ENCODE data around the gene NDE1. TPM values are rescaled to one million over a fixed set of nuclear protein-coding genes. Genes with fewer than 3 reads are reported as not detected.
A peak's percentile ranks its signal among the peaks of the same experiment; 100 is the strongest.

Gene NDE1
- polyA plus RNA-seq, 1 donor, result 25.9 TPM

GRCh38 chr16:15764112-15764511, 114.1 kb downstream of the NDE1 start:
- no peak overlapping the region for H3K27ac ChIP-seq (ENCODE audit: low read length)
- no peak for DNase-seq
- peaks cover 2% of the 10 kb centered on the region for H3K36me3 ChIP-seq (ENCODE audit: control insufficient read depth, insufficient read depth, low read length)
- no peaks in the 10 kb centered on the region for H3K9me3 ChIP-seq (ENCODE audit: control insufficient read depth, low read depth, low read length)
- H3K4me1 ChIP-seq (ENCODE audit: control insufficient read depth, insufficient read depth, low read length), result no peaks in the 10 kb centered on the region
- no peaks in the 10 kb centered on the region for H3K27me3 ChIP-seq (ENCODE audit: control insufficient read depth, insufficient read depth, low read length)
- no peak overlapping the region for H3K4me3 ChIP-seq (ENCODE audit: low read length)
- 0% methylated on average over 1 of the region's 2 CpGs for WGBS (ENCODE audit: insufficient coverage, low lambda C conversion rate)

- H3K36me3 ChIP-seq (ENCODE audit: control insufficient read depth, insufficient read depth, low read length), result peaks cover 2% of the 10 kb centered on the region
- DNase-seq, result no peak
- no peak overlapping the region for H3K4me3 ChIP-seq (ENCODE audit: low read length)
- no peaks in the 10 kb centered on the region for H3K27me3 ChIP-seq (ENCODE audit: control insufficient read depth, insufficient read depth, low read length)
- 91% methylated on average over 4 of the region's 4 CpGs for WGBS (ENCODE audit: insufficient coverage, low lambda C conversion rate)
- no peaks in the 10 kb centered on the region for H3K4me1 ChIP-seq (ENCODE audit: control insufficient read depth, insufficient read depth, low read length)
- no peak overlapping the region for H3K27ac ChIP-seq (ENCODE audit: low read length)
- H3K9me3 ChIP-seq (ENCODE audit: control insufficient read depth, low read depth, low read length), result no peaks in the 10 kb centered on the region
Observed at GRCh38 chr16:15765116-15765515, 115.1 kb downstream of the NDE1 start.

- H3K27me3 ChIP-seq (ENCODE audit: control insufficient read depth, insufficient read depth, low read length), result no peaks in the 10 kb centered on the region
- peak; percentile 10 to 12 for DNase-seq
- no peaks in the 10 kb centered on the region for H3K4me1 ChIP-seq (ENCODE audit: control insufficient read depth, insufficient read depth, low read length)
- H3K27ac ChIP-seq (ENCODE audit: low read length), result no peak overlapping the region
- H3K36me3 ChIP-seq (ENCODE audit: control insufficient read depth, insufficient read depth, low read length), result peaks cover 2% of the 10 kb centered on the region
- no CpG with 5 or more reads among the region's 3 CpGs for WGBS (ENCODE audit: insufficient coverage, low lambda C conversion rate)
- H3K9me3 ChIP-seq (ENCODE audit: control insufficient read depth, low read depth, low read length), result no peaks in the 10 kb centered on the region
- no peak overlapping the region for H3K4me3 ChIP-seq (ENCODE audit: low read length)
Observed at GRCh38 chr16:15765880-15766279, 115.8 kb downstream of the NDE1 start.

- no peaks in the 10 kb centered on the region for H3K4me1 ChIP-seq (ENCODE audit: control insufficient read depth, insufficient read depth, low read length)
- H3K27me3 ChIP-seq (ENCODE audit: control insufficient read depth, insufficient read depth, low read length), result no peaks in the 10 kb centered on the region
- H3K27ac ChIP-seq (ENCODE audit: low read length), result no peak overlapping the region
- no peak overlapping the region for H3K4me3 ChIP-seq (ENCODE audit: low read length)
- DNase-seq, result no peak
- H3K36me3 ChIP-seq (ENCODE audit: control insufficient read depth, insufficient read depth, low read length), result peaks cover 2% of the 10 kb centered on the region
- H3K9me3 ChIP-seq (ENCODE audit: control insufficient read depth, low read depth, low read length), result no peaks in the 10 kb centered on the region
- WGBS (ENCODE audit: insufficient coverage, low lambda C conversion rate), result 100% methylated on average over 2 of the region's 5 CpGs
Observed at GRCh38 chr16:15766918-15767317, 116.9 kb downstream of the NDE1 start.

- Histone ChIP-seq H3K4me3 (ENCODE audit: low read length) (no peak overlapping the region), H3K9me3 (ENCODE audit: control insufficient read depth, low read depth, low read length) (no peaks in the 10 kb centered on the region), H3K27me3 (ENCODE audit: control insufficient read depth, insufficient read depth, low read length) (no peaks in the 10 kb centered on the region), H3K27ac (ENCODE audit: low read length) (no peak overlapping the region), H3K4me1 (ENCODE audit: control insufficient read depth, insufficient read depth, low read length) (no peaks in the 10 kb centered on the region), H3K36me3 (ENCODE audit: control insufficient read depth, insufficient read depth, low read length) (no peaks in the 10 kb centered on the region)
- WGBS (ENCODE audit: insufficient coverage, low lambda C conversion rate), result 100% methylated on average over 3 of the region's 4 CpGs
- no peak for DNase-seq
Observed at GRCh38 chr16:15768201-15768600, 118.2 kb downstream of the NDE1 start.

GRCh38 chr16:15769239-15769638, 119.2 kb downstream of the NDE1 start:
- WGBS (ENCODE audit: insufficient coverage, low lambda C conversion rate), result 40% methylated on average over 1 of the region's 8 CpGs
- no peaks in the 10 kb centered on the region for H3K4me1 ChIP-seq (ENCODE audit: control insufficient read depth, insufficient read depth, low read length)
- H3K27me3 ChIP-seq (ENCODE audit: control insufficient read depth, insufficient read depth, low read length), result no peaks in the 10 kb centered on the region
- no peak overlapping the region for H3K4me3 ChIP-seq (ENCODE audit: low read length)
- no peak overlapping the region for H3K27ac ChIP-seq (ENCODE audit: low read length)
- no peaks in the 10 kb centered on the region for H3K36me3 ChIP-seq (ENCODE audit: control insufficient read depth, insufficient read depth, low read length)
- H3K9me3 ChIP-seq (ENCODE audit: control insufficient read depth, low read depth, low read length), result no peaks in the 10 kb centered on the region
- DNase-seq, result no peak

- no peaks in the 10 kb centered on the region for H3K4me1 ChIP-seq (ENCODE audit: control insufficient read depth, insufficient read depth, low read length)
- no peak overlapping the region for H3K4me3 ChIP-seq (ENCODE audit: low read length)
- no CpG with 5 or more reads among the region's 7 CpGs for WGBS (ENCODE audit: insufficient coverage, low lambda C conversion rate)
- no peak overlapping the region for H3K27ac ChIP-seq (ENCODE audit: low read length)
- no peaks in the 10 kb centered on the region for H3K27me3 ChIP-seq (ENCODE audit: control insufficient read depth, insufficient read depth, low read length)
- no peak for DNase-seq
- H3K9me3 ChIP-seq (ENCODE audit: control insufficient read depth, low read depth, low read length), result no peaks in the 10 kb centered on the region
- H3K36me3 ChIP-seq (ENCODE audit: control insufficient read depth, insufficient read depth, low read length), result no peaks in the 10 kb centered on the region
Observed at GRCh38 chr16:15770107-15770506, 120.1 kb downstream of the NDE1 start.

GRCh38 chr16:15770512-15770911, 120.5 kb downstream of the NDE1 start:
- Histone ChIP-seq H3K27ac (ENCODE audit: low read length) (no peak overlapping the region), H3K36me3 (ENCODE audit: control insufficient read depth, insufficient read depth, low read length) (no peaks in the 10 kb centered on the region), H3K9me3 (ENCODE audit: control insufficient read depth, low read depth, low read length) (no peaks in the 10 kb centered on the region), H3K4me1 (ENCODE audit: control insufficient read depth, insufficient read depth, low read length) (no peaks in the 10 kb centered on the region), H3K4me3 (ENCODE audit: low read length) (no peak overlapping the region), H3K27me3 (ENCODE audit: control insufficient read depth, insufficient read depth, low read length) (no peaks in the 10 kb centered on the region)
- WGBS (ENCODE audit: insufficient coverage, low lambda C conversion rate), result no CpG with 5 or more reads among the region's 3 CpGs
- no peak for DNase-seq

- no CpG with 5 or more reads among the region's 7 CpGs for WGBS (ENCODE audit: insufficient coverage, low lambda C conversion rate)
- no peaks in the 10 kb centered on the region for H3K9me3 ChIP-seq (ENCODE audit: control insufficient read depth, low read depth, low read length)
- no peak overlapping the region for H3K27ac ChIP-seq (ENCODE audit: low read length)
- H3K36me3 ChIP-seq (ENCODE audit: control insufficient read depth, insufficient read depth, low read length), result no peaks in the 10 kb centered on the region
- H3K4me3 ChIP-seq (ENCODE audit: low read length), result no peak overlapping the region
- no peaks in the 10 kb centered on the region for H3K27me3 ChIP-seq (ENCODE audit: control insufficient read depth, insufficient read depth, low read length)
- DNase-seq, result no peak
- no peaks in the 10 kb centered on the region for H3K4me1 ChIP-seq (ENCODE audit: control insufficient read depth, insufficient read depth, low read length)
Observed at GRCh38 chr16:15771694-15772093, 121.6 kb downstream of the NDE1 start.

- no peak overlapping the region for H3K27ac ChIP-seq (ENCODE audit: low read length)
- DNase-seq, result no peak
- no CpG with 5 or more reads among the region's 11 CpGs for WGBS (ENCODE audit: insufficient coverage, low lambda C conversion rate)
Observed at GRCh38 chr16:15772579-15773293, 122.7 kb downstream of the NDE1 start.

GRCh38 chr16:15773968-15774367, 123.9 kb downstream of the NDE1 start:
- no peaks in the 10 kb centered on the region for H3K4me1 ChIP-seq (ENCODE audit: control insufficient read depth, insufficient read depth, low read length)
- no peak overlapping the region for H3K4me3 ChIP-seq (ENCODE audit: low read length)
- H3K36me3 ChIP-seq (ENCODE audit: control insufficient read depth, insufficient read depth, low read length), result no peaks in the 10 kb centered on the region
- H3K27me3 ChIP-seq (ENCODE audit: control insufficient read depth, insufficient read depth, low read length), result peaks cover 3% of the 10 kb centered on the region
- 88% methylated on average over 3 of the region's 6 CpGs for WGBS (ENCODE audit: insufficient coverage, low lambda C conversion rate)
- no peaks in the 10 kb centered on the region for H3K9me3 ChIP-seq (ENCODE audit: control insufficient read depth, low read depth, low read length)
- H3K27ac ChIP-seq (ENCODE audit: low read length), result no peak overlapping the region
- no peak for DNase-seq

More at GRCh38 chr16:15772579-15773293, 122.7 kb downstream of the NDE1 start:
- Histone ChIP-seq H3K27me3 (ENCODE audit: control insufficient read depth, insufficient read depth, low read length) (peaks cover under 1% of the 10 kb centered on the region), H3K4me1 (ENCODE audit: control insufficient read depth, insufficient read depth, low read length) (no peaks in the 10 kb centered on the region), H3K4me3 (ENCODE audit: low read length) (no peak overlapping the region), H3K9me3 (ENCODE audit: control insufficient read depth, low read depth, low read length) (no peaks in the 10 kb centered on the region), H3K36me3 (ENCODE audit: control insufficient read depth, insufficient read depth, low read length) (no peaks in the 10 kb centered on the region)

Measured in large intestine (tissue), 3 donors.